GM12872 (cell line): ENCODE results near the gene RAB20.

Experiments
- CTCF ChIP-seq: IDR thresholded peaks from 3 replicates; pipeline ENCODE4 v1.5.1; 2011; ENCODE audit warnings: low read depth, mild to moderate bottlenecking, low read length, moderate library complexity; ENCODE audit not compliant: insufficient read depth

The RAB20 gene

GRCh38 chr13:110523180-110523579, 38.3 kb downstream of the RAB20 start:
- no peak for TF ChIP-seq CTCF

GRCh38 chr13:110522721-110523120, 38.8 kb downstream of the RAB20 start:
- no peak for TF ChIP-seq CTCF

- TF ChIP-seq CTCF: no peak
These were observed 39.6 kb downstream of the RAB20 start for GRCh38 chr13:110521946-110522345.

- no peak for TF ChIP-seq CTCF
These were observed 40.2 kb downstream of the RAB20 start for GRCh38 chr13:110521296-110521680.

- no peak for TF ChIP-seq CTCF
These were observed 40.9 kb downstream of the RAB20 start for GRCh38 chr13:110520431-110521295.

- TF ChIP-seq CTCF: no peak
These were observed 42.0 kb downstream of the RAB20 start for GRCh38 chr13:110519506-110519905.

- no peak for TF ChIP-seq CTCF
These were observed 42.5 kb downstream of the RAB20 start for GRCh38 chr13:110519046-110519445.
